Smooth muscle cell of the brain vasculature (primary cell): ENCODE measurements around the gene PPP2R2B.

ENCODE experiments used
- DNase-seq: peaks from one replicate; pipeline ENCODE4 v3.0.0-alpha.2; 2012; ENCODE audit warnings: low read depth, low spot score

Gene PPP2R2B

DNA sequence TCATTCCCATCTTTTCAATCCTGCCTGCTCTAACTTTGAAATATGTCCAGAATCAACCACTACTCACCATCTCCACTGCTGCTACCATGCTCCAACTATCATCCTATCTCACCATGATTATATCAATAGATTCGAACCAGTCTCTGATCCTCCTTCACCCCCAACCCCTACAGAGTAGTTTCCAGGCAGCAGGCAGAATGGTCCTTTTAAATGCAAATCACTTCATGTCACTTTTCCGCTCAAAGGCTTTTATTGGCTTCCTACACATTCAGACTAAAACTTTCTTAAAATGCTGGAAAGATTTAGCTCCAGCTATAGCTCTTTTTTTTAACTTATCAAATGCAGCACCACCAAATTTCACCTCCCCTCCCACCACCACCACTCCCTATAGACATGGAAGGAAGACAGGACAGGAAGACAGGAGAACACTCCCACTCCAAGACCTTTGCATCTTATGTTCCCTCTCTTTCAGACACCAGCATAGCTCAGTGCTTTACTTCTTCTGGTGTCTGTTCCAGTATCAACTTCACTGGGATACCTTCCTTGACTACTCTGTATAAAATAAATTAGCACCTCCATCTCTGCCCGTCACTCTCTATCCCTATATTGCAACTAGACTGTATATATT, 9.9 kb upstream of the PPP2R2B start:
- no peak for DNase-seq

DNA sequence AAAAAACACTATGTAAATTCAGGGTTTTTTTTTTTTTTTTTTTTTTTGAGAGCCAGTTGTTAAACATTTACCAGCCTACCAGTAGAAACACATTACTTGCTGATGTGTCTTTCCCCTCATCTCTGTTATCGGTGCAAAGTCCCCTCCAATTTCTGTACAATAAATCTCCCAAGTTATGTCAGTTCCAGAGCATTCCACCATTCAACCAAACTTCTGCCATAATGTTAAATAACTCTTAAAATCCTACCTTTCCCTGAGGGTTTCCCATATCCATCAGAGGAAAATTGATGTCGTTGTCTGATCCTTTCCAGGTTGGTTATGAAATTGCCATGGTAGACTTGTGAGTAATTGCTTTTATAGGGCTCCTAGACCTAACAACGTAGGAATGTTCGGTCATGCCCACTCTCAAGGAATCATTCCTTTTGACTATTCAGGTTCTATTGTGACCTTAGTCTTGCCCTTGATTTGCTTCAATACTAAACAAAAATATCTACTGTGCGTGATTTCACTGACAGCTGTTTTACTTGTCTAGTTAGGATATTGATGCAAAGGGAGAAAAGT, 5.6 kb upstream of the PPP2R2B start:
- DNase-seq = no peak

DNA sequence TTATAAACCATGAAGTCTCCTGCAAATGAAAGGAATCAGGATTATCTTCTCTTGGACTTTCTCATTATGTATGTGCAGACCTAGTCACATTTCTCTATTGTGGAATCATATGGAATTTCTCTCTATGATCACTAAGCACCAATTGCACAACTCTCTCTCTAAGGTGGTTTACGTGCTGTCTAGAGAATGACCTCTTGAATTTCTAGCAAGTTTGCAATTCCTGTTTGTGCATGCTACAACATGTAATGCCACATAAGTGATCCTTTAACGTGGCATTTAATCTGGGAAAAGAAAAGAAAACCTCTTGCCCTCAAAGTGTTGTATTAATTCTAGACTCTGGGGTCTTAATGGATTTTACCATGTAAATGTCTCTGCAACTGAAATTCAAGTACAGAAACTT, 5.0 kb upstream of the PPP2R2B start:
- no peak for DNase-seq

DNA sequence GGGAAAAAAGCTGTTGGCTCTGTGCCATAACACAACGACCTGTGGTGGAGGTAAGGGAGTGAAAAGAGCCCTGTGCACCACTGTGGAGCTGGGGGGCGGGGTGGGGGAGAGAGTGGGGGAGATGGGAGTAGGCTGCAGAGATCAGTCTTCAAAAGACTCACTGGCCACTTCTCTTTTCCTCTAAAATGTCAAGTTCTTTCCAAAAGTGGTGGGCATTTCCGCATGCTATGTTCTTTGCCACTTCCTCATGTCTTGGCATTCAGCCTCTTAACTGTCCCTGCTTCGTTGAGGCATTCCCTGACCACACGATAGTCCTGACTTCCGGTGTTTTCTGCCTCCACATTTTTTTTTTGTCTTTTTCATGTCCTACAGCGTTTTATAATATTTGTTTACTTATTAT, 2.4 kb upstream of the PPP2R2B start:
- DNase-seq = no peak

DNA sequence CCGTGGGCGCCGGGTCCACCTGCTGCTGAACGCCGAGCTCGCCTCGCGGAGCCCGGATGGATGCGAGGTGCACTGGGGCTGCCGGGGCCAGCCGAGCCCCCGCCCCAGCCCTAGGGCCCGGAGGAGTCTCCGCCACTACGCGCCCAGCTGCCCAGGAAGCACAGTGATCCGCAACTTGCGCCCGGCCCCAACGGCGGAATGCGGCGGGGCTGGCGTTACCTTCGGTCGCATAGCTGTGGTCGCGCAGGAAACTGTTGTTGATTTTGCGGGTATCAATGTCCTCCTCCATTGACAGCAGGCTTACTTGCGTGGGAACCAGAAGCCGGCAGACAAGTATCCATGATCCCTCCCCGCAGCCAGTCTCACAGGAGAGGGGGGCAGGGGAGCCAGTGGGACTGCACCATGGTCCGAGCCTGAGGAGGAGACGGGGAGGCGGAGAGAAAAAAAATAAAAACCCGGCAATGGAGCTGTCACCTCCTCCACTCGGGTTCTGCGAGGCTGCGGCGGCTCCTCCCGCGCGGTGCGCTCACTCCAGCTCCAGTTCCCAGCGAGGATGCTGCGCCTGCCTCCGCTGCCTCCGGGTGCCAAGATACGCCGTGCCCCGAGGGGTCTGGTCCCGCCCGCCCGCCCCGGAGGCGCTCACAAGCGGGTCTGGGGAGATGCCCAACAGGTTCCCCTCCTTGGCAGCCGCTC, 628 bp downstream of the PPP2R2B start:
- no peak for DNase-seq

DNA sequence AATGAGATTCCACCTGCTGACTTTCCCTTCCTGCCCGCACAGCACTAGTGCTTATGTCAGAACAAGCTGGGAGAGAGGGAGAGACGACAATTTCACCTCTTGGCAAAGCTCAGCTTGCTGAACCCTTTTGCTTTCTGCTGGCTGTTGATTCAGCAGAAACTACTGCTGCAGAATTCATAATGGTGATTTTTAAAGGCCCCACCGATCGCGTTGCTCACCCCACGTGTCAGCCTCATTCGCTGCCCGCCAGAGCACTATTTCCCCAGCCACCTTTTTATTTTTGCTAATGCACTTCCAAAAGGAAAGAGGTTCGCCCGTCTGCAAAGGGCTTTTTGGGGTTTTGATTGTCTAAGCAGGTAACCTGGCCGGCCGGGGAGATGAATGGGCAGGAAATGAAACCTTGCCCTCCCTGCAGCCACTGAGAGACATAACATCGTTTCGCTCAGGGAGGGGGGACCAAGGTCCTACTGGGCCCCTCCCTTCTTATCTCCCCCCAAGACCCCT, 1.3 kb downstream of the PPP2R2B start:
- no peak for DNase-seq

DNA sequence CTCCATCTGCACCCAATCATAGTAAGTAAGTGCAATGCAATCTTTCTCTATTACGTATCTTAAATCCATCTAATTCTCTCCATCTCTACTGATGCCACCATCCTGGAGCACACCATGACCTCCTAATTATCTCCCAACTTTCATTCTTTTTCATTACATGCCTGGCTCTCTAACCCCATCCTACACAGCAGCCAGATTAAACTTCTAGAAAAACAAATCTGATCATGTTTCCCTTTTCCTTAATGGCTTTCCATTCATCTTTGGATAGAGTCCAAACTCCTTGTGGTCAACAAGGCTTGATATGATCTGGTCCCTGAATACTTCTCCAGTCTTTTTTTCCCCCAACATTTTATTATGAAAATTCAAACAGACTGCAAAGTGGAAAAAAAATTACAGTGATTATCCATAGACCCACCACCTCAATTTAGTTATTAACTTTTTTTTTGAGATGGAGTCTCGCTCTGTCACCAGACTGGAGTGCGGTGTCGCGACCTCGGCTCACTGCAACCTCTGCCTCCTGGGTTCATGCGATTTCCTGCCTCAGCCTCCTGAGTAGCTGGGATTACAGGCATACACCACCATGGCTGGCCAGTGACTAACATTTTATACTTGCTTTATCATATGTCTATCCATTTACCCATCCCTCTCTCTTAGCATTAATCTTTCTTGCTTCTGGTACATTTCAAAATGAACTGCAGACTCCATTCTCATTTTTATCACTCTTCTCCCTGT, 5.2 kb downstream of the PPP2R2B start:
- DNase-seq = no peak

DNA sequence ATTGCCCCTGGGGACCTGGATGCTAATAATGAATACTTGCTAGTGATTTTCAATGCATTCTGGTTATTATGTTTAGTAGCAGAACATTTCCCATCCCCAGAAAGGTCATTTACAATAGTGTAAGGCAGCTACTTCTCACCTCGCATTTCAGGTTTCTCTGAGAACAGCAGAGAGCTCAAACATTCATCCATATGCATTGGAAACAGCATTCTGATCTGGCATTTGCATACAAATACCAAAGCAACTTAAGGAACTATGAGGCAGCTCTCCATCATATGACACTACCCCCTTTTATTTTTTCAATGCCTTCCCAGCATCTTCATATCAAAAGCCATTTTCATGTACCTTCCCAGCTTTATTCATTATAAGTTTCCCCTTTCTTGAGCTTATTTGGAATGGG, 6.4 kb downstream of the PPP2R2B start:
- DNase-seq = no peak

DNA sequence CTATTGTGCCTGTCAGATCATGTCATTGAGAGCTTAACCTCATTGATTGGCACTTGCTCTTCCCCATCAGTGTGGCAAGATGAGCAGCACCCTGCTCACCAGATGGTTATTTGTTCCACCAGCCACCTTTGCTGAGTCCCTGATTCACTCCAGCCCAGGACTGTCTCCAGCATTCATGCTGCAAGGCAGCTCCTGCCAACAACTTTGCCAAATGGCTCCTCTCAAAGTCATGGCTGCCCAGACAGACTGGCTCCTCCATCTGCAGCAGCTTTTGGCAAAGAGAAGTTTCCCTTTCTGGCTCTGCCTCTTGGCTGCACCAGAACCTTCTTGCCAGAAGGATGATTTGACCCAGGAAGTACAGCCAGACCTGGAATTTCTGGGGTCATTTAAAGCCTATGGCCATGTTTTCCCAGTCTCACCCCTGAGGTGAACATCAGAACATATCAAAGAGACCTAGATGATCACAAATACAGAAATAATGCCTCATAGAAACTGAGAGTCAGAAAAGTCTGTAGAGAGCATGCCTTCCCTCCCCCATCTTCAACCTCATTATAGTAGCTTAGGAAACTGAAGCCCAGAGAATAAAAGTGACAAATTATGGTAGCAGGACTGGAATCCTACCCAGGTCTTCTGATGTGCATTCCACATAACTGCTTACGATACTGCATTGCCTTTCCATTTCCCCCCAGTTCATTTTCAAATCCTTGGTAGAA, 10.4 kb downstream of the PPP2R2B start:
- no peak for DNase-seq

DNA sequence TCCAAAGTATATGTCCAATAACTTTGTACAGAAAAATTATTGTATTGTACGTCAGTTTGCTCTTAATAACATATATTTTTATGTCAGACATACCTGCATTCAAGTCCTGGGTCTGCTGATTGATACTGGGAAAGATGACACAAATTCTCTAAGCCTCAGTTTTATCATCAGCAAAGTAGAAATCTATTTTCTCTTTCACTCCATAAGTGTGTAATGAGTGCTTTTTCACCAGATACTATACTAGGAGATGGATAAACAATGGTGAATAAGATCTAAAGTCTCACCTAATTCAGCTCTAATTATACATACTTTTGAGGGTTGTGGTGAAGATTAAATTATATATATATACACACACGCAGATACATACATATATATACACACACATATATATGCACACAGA, 12.3 kb downstream of the PPP2R2B start:
- DNase-seq = no peak

DNA sequence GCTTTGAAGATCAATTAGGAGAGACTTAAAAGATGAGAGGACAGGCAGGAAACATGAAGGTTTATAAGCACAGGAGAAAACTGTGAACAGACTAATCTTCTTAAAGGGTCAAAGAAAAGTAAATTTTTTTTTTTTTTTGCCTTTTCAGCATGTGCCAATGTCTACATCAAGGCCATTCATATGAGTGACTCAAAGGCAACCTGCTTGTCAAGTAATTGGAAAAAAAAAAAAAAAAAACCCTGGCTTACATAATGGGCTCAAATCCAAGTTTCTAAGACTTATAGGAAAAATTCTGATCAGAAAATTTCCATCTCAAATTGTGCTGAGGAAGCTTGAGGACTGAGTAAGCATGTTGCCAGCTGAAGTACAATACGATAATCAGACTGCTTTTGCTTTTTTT, 15.9 kb downstream of the PPP2R2B start:
- DNase-seq = no peak

DNA sequence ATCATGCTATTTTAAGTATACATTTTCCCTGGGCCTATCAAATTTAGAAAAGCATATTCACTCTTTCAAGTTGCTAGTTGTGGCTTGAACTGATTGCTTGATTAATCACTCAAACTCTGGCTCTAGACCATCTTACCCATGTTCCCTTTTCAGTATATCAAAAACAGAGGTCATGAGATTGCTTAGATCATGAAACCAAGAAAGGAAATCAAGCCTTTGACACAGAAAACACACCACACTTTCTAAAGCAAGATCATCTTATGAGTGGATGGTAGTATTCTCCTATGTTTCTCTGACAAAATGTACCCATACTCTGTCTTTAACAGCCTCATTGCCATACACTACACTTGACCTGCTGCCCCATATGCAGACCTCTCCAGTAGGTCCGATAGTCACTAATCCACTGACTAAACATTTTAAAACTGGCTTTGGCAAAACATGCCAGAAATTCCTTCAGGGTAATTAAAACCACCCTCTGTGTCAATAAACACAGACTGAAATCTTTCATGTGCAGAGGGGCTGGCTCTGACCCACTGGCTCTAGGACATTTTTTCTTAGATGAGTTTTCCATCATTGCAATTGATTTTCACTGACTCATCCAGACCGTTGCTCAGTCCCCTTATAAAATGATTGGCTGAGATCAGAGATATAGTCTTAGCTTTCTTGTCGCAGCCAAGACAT, 18.2 kb downstream of the PPP2R2B start:
- no peak for DNase-seq

DNA sequence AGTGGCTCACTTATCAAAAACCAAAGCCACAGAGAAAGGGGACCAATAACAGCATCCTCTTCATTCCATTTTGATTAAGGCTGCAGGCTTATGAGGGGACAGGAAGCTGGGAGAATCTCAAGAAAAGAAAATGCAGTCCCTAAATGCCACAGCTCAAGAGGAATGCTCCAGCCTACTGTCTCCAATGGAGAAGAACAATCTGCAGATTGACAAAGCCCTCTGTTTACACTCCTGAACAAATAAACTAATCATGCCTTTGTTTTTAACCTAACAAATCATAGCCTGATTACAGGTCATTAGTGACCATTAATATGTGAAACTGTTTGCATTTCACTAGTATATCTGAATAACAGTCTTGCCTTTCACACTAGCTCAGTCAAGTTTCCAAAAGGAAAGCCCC, 26.5 kb downstream of the PPP2R2B start:
- no peak for DNase-seq

DNA sequence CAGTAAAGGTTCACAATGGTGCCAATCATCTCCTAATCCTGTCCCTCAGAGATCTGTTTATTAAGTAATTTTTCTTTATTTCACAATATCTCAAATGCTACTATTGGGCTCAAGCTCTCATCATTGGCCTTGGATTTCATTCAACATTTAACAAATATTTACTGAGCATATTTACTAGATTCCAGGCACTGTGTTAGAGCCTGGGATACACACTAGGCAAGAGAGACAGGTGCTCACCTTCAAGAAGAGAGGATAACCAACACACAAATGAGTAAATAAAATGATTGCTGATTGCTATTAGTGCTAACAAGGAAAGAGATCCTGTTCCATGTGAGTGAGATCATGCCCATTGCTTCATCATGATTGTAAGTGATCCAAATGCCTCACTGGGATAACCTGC, 27.4 kb downstream of the PPP2R2B start:
- no peak for DNase-seq

DNA sequence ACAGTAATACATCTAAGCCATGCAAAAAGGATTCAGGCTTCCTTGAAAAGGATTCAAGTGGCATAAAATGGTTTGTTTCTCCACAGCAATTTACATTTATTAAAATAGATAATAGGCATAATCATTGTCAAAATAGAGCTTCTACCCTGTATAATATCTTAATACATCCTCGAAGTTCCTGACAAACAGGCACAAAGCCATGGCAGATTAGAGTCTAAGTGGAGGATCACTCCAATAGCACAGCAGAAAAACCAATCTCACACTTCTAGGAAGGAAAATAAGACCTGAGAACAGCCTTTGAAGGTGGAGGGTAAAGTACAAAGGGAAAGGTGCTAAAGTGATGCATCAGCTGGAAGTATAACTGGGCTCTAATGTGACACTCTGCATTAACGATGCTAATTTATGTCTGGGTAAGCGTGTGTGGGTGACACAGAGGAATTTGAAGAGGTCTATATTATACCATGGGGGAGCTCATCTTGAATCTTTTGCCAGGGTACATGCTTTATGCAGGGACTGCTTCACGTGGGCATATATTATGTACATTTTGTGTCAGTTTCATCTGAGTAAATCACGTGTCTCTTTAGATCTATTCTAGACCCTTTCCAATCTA, 28.8 kb downstream of the PPP2R2B start:
- no peak for DNase-seq

DNA sequence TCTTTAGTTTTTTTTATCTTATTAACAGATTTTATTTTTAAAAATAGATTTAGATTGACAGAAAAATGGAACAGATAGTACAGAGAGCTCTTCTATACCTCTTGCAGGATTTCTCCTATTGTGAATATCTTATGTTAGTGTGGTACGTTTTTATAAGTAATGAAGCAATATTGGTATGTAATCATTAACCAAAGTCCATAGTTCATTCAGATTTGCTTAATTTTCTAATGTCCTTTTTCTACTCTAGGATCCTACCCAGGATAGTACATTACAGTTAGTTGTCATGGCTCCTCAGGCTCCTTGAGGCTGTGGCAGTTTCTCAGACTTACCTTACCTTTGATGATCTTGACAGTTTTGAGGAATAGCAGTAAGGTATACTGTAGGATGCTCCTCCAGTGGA, 30.4 kb downstream of the PPP2R2B start:
- no peak for DNase-seq

DNA sequence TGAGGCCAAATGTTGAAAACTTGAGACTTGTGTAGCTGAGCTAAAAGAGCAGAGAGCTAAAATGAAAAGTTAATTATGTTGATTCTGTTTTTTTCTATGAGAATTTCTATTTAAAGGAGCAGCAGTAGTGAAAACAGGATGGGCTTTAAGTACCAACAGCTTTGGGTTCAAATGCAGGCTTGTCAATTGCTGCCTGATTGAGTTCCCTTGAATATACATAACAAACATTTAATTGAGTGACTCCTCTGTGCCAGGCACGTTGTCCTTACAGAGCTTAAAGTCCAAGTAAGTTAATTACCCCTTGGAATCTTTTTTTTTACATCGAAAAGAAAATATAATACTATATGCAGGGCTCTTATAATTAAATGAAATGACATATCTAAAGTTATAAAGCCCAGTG, 38.5 kb downstream of the PPP2R2B start:
- DNase-seq = no peak

DNA sequence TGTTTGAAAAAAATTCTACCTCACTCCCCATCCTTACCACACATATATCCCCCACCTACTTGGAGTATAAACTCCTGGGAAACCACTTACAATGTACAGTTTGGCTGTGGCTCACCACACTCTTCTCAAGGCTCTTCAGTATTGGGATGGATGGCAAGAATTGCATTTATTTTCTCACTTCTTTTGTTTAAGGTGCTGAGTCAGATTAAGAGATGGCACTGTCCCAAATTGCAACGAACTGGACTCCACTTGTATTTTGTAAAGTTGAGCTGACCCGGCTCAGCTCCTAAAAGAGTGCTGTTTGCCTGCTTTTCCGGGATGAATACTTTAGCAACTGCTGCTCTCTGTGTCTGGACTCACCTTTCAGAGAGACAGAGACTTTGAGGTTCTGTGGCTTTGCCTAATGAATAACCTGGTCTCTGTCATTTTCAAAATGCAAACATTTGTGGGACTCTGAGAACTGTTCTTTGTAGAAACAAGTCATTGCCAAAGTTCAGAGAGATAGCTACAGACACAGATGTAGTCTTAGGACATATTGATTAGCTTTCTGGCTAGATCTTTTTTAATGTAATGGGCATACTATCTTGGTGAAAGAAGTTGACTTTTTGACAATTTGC, 42.2 kb downstream of the PPP2R2B start:
- no peak for DNase-seq

DNA sequence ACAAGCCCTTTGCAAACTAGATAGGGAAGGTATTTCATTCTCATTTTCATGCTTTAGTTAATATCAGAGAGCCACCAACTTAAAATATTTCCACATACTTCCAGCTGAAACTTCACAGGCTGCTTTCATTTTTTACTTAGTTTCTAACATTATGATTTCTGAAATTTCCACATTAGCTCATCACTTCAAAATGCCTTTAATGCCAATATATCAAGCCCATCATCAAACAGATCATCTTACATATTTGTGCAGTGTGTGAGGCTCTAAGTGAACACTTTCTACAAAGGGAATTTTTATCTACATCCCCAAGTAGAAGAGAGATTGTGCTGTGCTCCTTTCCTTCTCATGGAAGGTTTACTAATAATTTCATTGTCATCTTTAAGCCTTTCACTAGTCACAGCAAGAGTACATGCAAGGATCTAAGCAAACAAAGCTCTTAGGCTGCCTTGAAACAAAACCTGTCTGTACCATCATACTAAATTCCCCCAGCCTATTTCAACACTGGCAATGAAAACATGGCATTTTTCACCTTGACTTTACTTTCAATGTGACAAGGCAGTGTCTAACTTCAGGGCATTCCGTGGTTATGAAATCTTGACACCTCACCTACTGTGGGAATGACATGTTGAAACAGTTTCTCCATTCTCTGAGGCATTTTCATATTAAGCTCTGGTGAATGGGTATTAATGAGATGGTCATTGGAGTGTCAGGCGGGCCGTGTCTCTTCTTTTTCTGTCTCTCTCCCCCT, 45.4 kb downstream of the PPP2R2B start:
- DNase-seq = no peak

DNA sequence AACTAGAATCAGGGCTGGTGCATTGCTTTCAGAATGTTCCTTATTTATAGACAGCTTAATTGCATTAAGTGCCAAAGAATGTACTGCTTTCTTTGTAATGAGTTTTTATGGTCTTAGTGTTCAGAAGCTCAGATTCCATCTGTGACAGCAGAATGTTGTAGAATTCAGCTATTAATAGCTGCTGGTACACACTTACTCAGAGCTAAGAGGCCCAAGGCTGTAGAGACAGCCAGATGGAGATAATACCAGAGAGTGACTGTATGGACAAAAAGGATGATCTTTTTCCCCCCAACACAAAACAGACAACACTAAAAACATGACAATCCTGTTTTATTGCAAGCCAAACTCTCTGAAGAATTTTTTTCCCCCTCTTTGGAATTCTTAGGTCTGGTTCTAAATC, 50.2 kb downstream of the PPP2R2B start:
- no peak for DNase-seq
